ENCODE results near the gene VEGFA.

VEGFA gene

DNA sequence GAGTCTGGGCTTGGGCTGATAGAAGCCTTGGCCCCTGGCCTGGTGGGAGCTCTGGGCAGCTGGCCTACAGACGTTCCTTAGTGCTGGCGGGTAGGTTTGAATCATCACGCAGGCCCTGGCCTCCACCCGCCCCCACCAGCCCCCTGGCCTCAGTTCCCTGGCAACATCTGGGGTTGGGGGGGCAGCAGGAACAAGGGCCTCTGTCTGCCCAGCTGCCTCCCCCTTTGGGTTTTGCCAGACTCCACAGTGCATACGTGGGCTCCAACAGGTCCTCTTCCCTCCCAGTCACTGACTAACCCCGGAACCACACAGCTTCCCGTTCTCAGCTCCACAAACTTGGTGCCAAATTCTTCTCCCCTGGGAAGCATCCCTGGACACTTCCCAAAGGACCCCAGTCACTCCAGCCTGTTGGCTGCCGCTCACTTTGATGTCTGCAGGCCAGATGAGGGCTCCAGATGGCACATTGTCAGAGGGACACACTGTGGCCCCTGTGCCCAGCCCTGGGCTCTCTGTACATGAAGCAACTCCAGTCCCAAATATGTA, 957 bp upstream of the VEGFA start:
- TF ChIP-seq TAF1 (IDR thresholded peaks at IDR 0.05; ENCODE audit: low read depth, low read length) (no peak), POLR2AphosphoS5 (IDR thresholded peaks at IDR 0.05; ENCODE audit: low read depth, low read length) (no peak), SPI1 (IDR thresholded peaks at IDR 0.05; ENCODE audit: low read depth, low read length) (no peak), PAX5 (IDR thresholded peaks at IDR 0.05; ENCODE audit: insufficient read depth, low read length, severe bottlenecking) (no peak), POU2F2 (IDR thresholded peaks at IDR 0.05; ENCODE audit: low read depth, low read length) (no peak), POLR2A (IDR thresholded peaks at IDR 0.05; ENCODE audit: low read depth, low read length) (no peak)
- DNase-seq (ENCODE audit: insufficient read length, low spot score) (no peak), FAIRE-seq (no peak)

DNA sequence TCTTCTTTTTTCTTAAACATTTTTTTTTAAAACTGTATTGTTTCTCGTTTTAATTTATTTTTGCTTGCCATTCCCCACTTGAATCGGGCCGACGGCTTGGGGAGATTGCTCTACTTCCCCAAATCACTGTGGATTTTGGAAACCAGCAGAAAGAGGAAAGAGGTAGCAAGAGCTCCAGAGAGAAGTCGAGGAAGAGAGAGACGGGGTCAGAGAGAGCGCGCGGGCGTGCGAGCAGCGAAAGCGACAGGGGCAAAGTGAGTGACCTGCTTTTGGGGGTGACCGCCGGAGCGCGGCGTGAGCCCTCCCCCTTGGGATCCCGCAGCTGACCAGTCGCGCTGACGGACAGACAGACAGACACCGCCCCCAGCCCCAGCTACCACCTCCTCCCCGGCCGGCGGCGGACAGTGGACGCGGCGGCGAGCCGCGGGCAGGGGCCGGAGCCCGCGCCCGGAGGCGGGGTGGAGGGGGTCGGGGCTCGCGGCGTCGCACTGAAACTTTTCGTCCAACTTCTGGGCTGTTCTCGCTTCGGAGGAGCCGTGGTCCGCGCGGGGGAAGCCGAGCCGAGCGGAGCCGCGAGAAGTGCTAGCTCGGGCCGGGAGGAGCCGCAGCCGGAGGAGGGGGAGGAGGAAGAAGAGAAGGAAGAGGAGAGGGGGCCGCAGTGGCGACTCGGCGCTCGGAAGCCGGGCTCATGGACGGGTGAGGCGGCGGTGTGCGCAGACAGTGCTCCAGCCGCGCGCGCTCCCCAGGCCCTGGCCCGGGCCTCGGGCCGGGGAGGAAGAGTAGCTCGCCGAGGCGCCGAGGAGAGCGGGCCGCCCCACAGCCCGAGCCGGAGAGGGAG, 580 bp downstream of the VEGFA start:
- peak; percentile 58 for DNase-seq (ENCODE audit: insufficient read length, low spot score)

DNA sequence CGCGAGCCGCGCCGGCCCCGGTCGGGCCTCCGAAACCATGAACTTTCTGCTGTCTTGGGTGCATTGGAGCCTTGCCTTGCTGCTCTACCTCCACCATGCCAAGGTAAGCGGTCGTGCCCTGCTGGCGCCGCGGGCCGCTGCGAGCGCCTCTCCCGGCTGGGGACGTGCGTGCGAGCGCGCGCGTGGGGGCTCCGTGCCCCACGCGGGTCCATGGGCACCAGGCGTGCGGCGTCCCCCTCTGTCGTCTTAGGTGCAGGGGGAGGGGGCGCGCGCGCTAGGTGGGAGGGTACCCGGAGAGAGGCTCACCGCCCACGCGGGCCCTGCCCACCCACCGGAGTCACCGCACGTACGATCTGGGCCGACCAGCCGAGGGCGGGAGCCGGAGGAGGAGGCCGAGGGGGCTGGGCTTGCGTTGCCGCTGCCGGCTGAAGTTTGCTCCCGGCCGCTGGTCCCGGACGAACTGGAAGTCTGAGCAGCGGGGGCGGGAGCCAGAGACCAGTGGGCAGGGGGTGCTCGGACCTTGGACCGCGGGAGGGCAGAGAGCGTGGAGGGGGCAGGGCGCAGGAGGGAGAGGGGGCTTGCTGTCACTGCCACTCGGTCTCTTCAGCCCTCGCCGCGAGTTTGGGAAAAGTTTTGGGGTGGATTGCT, 1.3 kb downstream of the VEGFA start:
- DNase-seq (ENCODE audit: insufficient read length, low spot score) = peak; percentile 58
- peak; percentile 48 for FAIRE-seq
- TF ChIP-seq POLR2A (IDR thresholded peaks at IDR 0.05; ENCODE audit: low read depth, low read length) (no peak), PAX5 (IDR thresholded peaks at IDR 0.05; ENCODE audit: insufficient read depth, low read length, severe bottlenecking) (no peak), SPI1 (IDR thresholded peaks at IDR 0.05; ENCODE audit: low read depth, low read length) (no peak), TAF1 (IDR thresholded peaks at IDR 0.05; ENCODE audit: low read depth, low read length) (no peak)

More for the DNA sequence above, 580 bp downstream of the VEGFA start:
- no peak for FAIRE-seq
- TF ChIP-seq TAF1 (IDR thresholded peaks at IDR 0.05; ENCODE audit: low read depth, low read length) (0 out of 2 replicates have a peak, but pooled peaks have one; percentile 9), POLR2A (IDR thresholded peaks at IDR 0.05; ENCODE audit: low read depth, low read length) (no peak)

DNA sequence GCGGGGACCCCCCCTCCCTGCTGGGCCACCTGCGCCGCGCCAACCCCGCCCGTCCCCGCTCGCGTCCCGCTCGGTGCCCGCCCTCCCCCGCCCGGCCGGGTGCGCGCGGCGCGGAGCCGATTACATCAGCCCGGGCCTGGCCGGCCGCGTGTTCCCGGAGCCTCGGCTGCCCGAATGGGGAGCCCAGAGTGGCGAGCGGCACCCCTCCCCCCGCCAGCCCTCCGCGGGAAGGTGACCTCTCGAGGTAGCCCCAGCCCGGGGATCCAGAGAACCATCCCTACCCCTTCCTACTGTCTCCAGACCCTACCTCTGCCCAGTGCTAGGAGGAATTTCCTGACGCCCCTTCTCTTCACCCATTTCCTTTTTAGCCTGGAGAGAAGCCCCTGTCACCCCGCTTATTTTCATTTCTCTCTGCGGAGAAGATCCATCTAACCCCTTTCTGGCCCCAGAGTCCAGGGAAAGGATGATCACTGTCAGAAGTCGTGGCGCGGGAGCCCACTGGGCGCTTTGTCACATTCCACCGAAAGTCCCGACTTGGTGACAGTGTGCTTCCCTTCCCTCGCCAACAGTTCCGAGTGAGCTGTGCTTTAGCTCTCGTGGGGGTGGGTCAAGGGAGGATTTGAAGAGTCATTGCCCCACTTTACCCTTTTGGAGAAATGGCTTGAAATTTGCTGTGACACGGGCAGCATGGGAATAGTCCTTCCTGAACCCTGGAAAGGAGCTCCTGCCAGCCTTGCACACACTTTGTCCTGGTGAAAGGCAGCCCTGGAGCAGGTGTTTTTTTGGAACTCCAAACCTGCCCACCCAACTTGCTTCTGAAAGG, 2.1 kb downstream of the VEGFA start:
- DNase-seq (ENCODE audit: insufficient read length, low spot score) (peak; percentile 75), FAIRE-seq (peak; percentile 45)
- TF ChIP-seq PAX5 (IDR thresholded peaks at IDR 0.05; ENCODE audit: insufficient read depth, low read length, severe bottlenecking) = no peak
- TF ChIP-seq SPI1 (IDR thresholded peaks at IDR 0.05; ENCODE audit: low read depth, low read length) = no peak
- TF ChIP-seq POLR2A (IDR thresholded peaks at IDR 0.05; ENCODE audit: low read depth, low read length) = no peak
- TF ChIP-seq TAF1 (IDR thresholded peaks at IDR 0.05; ENCODE audit: low read depth, low read length) = no peak
- no peak for TF ChIP-seq POU2F2 (IDR thresholded peaks at IDR 0.05; ENCODE audit: low read depth, low read length)
- TF ChIP-seq POLR2AphosphoS5 (IDR thresholded peaks at IDR 0.05; ENCODE audit: low read depth, low read length) = no peak

DNA sequence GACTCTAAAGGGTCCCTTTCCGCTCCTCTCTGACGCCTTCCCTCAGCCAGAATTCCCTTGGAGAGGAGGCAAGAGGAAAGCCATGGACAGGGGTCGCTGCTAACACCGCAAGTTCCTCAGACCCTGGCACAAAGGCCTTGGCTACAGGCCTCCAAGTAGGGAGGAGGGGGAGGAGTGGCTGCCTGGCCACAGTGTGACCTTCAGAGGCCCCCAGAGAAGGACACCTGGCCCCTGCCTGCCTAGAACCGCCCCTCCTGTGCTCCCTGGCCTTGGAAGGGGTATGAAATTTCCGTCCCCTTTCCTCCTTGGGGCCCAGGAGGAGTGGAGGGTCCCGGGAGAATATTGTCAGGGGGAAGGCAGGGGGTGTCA, 2.7 kb downstream of the VEGFA start:
- no peak for TF ChIP-seq TAF1 (IDR thresholded peaks at IDR 0.05; ENCODE audit: low read depth, low read length)
- TF ChIP-seq POLR2AphosphoS5 (IDR thresholded peaks at IDR 0.05; ENCODE audit: low read depth, low read length) = no peak
- no peak for TF ChIP-seq SPI1 (IDR thresholded peaks at IDR 0.05; ENCODE audit: low read depth, low read length)
- no peak for TF ChIP-seq POU2F2 (IDR thresholded peaks at IDR 0.05; ENCODE audit: low read depth, low read length)
- TF ChIP-seq PAX5 (IDR thresholded peaks at IDR 0.05; ENCODE audit: insufficient read depth, low read length, severe bottlenecking) = no peak
- no peak for TF ChIP-seq POLR2A (IDR thresholded peaks at IDR 0.05; ENCODE audit: low read depth, low read length)
- no peak for DNase-seq (ENCODE audit: insufficient read length, low spot score)
- FAIRE-seq = no peak

DNA sequence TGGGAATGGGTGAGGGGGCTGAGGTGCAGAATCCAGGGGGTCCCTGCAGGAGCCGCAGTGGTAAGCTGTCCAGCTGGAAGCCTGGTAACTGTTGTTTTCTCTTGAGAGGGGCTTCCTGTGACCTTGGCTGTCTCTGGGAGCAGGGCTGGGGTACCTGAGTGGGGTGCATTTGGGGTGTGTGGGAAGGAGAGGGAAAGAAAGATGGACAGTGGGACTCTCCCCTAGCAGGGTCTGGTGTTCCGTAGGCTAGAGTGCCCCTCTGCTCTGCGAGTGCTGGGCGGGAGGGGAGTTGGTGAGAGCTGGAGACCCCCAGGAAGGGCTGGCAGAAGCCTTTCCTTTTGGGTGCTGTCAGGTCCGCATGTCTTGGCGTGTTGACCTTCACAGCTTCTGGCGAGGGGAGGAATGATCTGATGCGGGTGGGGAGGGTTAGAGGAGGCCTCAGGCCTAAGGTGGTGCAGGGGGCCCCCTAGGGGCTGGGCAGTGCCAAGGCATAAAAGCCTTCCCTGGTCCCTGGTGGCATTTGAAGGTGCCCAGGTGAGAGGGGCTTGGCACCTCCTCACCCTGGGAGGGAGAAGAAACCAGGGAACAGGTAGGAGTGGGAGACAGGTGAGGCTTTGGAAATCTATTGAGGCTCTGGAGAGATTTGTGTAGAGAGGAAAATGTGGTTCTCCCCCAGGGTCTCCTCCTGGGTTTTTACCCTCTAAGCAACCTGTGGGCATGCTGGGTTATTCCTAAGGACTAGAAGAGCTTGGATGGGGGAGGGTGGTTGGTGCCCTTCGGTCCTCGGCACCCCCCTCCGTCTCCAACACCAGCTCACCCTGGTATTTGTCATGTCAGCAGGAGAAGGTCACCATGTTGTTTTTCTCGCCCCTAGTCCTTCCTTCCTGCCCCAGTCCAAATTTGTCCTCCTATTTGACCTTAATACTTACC, 3.3 kb downstream of the VEGFA start:
- TF ChIP-seq PAX5 (IDR thresholded peaks at IDR 0.05; ENCODE audit: insufficient read depth, low read length, severe bottlenecking) (no peak), SPI1 (IDR thresholded peaks at IDR 0.05; ENCODE audit: low read depth, low read length) (no peak), POU2F2 (IDR thresholded peaks at IDR 0.05; ENCODE audit: low read depth, low read length) (no peak), TAF1 (IDR thresholded peaks at IDR 0.05; ENCODE audit: low read depth, low read length) (no peak), POLR2A (IDR thresholded peaks at IDR 0.05; ENCODE audit: low read depth, low read length) (no peak), POLR2AphosphoS5 (IDR thresholded peaks at IDR 0.05; ENCODE audit: low read depth, low read length) (no peak)
- FAIRE-seq (peak; percentile 87), DNase-seq (ENCODE audit: insufficient read length, low spot score) (peak; percentile 81)

DNA sequence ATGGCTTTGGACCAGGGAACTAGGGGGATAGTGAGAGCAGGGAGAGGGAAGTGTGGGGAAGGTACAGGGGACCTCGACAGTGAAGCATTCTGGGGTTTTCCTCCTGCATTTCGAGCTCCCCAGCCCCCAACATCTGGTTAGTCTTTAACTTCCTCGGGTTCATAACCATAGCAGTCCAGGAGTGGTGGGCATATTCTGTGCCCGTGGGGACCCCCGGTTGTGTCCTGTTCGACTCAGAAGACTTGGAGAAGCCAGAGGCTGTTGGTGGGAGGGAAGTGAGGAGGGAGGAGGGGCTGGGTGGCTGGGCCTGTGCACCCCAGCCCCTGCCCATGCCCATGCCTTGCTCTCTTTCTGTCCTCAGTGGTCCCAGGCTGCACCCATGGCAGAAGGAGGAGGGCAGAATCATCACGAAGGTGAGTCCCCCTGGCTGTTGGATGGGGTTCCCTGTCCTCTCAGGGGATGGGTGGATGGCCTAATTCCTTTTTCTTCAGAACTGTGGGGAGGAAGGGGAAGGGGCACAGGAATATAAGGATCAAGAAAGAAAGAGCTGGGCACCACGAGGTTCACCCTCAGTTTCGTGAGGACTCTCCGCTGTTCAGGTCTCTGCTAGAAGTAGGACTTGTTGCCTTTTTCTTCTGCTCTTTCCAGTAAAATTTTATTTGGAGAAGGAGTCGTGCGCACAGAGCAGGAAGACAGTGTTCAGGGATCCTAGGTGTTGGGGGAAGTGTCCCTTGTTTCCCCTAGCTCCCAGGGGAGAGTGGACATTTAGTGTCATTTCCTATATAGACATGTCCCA, 4.2 kb downstream of the VEGFA start:
- DNase-seq (ENCODE audit: insufficient read length, low spot score) (no peak), FAIRE-seq (no peak)
- no peak for TF ChIP-seq PAX5 (IDR thresholded peaks at IDR 0.05; ENCODE audit: insufficient read depth, low read length, severe bottlenecking)
- TF ChIP-seq SPI1 (IDR thresholded peaks at IDR 0.05; ENCODE audit: low read depth, low read length) = no peak

All from GM12891 (cell line).